GF-D8 (cell line): ENCODE results near the gene CCDC66.
A peak's percentile ranks its signal among the peaks of the same experiment; 100 is the strongest.
"Not testable (repeated sequence)": the region's sequence is repeated elsewhere in the genome, so short reads cannot be mapped to it uniquely, and the experiment has no call there.

ENCODE experiments used
- DNase-seq: peaks from one replicate; lab custom pipeline; 2025; lab: John Stamatoyannopoulos, UW

CCDC66 gene

DNA sequence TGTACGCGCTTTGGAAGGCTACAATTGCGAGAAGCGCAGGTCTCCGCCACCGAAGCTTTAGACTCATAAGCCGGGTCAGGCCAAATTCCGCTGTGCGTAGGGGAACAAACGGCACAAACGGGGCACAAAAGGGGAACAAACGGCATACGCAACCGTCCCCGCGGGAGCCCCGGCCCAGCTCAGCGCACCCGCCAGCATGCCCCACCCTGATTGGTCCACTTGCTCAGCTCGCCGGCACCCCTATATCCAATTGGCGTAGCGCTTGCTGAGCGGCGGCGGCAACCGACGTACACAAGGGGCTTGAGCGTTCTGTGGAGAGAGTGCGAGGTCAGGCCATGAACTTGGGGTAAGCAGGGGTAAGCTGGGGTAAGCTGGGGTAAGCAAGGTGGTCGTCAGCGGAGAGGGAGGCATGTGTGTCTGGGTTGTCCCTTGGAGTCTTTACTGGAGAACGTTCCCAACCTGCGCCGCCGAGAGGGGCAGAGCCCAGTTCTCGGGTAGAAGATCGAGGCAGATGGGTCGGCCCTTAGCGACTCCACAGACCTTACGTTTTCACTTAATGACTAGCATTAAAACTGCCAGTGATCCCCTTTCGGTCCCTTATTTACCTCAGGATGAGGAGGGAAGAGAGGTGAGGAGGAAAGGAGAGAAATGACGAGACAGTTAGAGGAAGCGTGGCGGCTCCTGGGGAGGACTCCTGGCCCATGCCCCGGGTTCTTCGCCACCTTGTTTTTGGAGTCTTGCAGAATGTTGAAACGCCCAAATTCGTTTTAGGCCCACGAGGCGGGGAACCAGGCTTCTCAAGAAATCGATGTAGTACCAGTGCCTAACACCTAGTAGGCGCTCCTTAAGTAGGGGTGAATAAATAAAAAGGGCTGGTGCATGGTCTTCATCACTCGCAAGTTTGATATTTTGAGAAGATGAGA lies at the start of gene CCDC66:
Gene CCDC66, plus strand, starts transcription at position 268 of the 923 bp plus-strand sequence. Its CDS starts 68 bp downstream, at position 336.
- DNase-seq: peak; percentile 81

DNA sequence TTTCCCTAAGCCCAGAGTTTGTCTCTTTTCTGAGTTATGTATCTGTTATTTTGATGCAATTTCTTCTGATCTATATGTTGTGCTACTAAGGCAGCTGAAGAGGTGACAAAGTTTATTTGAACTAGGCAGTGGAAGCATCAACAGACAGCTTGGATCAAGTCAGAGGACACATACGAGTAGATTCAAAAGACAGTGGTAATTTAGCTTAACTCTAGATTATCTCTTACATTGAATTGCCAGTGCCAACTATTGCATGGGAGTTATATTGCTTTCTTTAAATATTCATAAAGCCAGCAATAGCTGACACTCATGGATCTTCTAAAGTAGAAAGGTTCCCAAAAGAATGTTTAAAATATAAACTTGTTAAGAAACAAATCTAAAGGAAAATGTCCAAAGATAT lies 37.3 kb upstream of the CCDC66 start:
- DNase-seq: no peak

DNA sequence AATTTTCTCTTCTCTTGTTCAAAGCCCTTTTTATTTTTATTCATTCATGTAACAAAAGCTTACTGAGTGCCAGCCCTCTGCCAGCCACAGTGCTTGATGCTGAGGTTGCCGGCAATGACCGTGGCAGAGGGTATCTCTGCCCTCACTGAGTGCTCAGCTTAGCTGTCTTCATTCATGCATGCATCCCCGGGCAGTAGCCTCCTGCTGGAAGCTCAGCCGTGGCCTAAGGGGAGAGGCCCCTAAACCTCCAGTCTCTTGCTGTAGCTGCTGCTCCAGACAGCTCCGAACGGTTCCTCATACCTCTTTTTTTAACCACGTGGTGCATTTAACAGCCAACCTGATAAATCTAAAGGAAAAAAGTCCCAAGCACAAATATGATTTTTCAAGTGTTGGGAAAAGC lies 34.6 kb upstream of the CCDC66 start:
- DNase-seq: no peak

DNA sequence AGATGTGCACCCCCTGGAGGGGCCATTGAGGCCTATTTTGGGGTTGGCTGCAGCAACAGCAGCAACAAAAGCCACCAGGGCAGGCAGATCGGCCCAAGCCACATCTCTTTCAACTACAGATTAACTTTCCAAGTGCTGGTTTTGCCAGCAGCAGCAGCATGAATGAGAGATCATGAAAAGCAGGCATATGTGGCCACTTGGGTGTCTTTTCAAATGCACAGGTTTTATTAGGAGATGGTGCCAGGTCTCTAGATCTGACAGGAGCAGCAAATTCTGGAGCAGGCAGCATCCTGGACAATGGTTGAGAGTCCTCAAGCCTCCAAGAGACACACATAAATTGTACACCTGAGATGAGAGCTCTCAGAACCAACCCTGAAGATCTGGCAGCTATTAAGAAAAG lies 31.7 kb upstream of the CCDC66 start:
- no peak for DNase-seq

DNA sequence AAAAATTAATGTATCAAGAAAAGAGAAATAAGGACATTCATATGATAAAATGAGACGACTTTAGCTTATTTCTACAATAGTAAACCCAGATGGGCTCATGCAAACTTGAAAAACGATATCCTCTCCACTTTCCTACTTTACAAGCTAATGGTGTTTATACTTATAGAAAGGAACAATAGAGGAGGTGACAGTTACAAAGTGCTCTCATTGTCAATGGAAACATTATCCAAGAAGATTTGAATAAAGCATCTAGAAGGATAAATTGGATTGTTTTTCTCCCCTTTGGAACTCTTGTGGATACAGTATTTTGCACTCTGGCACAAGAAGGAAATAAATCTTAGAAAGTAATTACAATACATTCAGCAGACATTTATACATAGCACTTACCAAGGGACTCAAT lies 20.2 kb upstream of the CCDC66 start:
- no peak for DNase-seq

DNA sequence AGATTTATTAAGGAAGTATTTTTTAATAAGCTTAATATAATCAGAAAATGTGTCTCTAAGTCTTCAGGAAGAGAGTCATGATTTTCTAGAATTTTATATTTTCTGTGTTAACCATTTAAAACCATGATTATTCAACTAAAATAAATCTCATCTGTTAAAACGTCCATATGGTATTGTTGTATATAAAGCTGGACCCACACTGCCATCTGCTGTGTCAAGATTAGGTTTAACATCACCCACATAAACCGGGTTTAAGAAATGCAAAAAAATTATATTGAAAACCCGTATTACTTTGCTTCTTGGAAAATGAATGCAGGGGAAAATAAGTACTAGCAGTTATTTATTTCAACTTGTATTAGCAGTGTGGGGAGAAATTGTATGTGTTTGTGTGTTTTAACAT lies 9.5 kb upstream of the CCDC66 start:
- DNase-seq: no peak

DNA sequence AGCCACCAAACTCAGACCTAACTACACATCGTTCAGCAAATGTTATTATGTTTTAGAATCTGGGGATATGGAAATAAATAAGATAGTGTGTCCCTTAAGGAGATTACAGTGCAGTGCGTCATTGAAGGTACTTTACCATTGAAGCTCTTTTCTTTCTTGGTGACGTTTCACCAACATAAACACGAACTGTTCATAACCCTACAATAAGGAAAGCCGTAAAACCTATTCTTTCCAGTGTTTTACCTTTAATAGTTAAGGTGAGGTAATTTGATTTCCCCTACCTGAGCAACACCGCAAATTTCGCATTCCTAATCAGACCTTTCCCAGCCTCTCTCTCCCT lies 826 bp downstream of the CCDC66 start:
- DNase-seq: no peak

DNA sequence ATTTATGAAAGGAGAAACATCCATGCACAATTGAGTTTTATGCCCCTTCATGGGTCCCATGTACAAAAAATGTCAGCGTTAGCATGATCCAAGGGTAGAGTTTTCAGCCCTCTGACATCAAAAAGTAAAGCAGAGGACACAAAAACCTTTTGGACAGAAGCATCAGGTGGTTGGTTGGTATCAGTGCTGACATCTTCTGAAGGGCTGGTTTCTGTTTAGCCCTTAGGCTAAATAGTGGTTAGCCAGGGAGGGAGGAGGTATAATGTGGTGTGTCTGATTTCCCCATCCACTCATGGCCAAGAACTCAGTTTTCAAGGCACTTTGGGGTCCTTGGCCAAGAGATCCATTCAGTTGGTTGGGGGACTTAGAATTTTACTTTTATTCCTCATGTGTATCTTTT lies 16.5 kb downstream of the CCDC66 start:
- DNase-seq: no peak

DNA sequence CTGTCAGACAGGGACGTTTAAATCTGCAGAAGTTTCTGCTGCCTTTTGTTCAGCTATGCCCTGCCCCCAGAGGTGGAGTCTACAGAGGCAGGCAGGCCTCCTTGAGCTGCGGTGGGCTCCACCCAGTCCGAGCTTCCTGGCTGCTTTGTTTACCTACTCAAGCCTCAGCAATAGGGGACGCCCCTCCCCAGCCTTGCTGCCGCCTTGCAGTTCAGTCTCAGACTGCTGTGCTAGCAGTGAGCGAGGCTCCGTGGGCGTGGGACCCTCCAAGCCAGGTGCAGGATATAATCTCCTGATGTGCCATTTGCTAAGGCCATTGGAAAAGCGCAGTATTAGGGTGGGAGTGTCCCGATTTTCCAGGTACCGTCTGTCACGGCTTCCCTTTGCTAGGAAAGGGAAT lies 25.0 kb downstream of the CCDC66 start:
- DNase-seq: not testable (repeated sequence)

DNA sequence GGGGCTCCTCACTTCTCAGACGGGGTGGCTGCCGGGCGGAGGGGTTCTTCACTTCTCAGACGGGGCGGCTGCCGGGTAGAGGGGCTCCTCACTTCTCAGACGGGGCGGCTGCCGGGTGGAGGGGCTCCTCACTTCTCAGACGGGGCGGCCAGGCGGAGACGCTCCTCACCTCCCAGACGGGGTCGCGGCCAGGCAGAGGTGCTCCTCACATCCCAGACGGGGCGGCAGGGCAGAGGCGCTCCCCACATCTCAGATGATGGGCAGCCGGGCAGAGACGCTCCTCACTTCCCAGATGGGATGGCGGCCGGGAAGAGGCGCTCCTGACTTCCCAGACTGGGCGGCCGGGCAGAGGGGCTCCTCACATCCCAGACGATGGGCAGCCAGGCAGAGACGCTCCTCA lies 27.3 kb downstream of the CCDC66 start:
- DNase-seq: not testable (repeated sequence)

DNA sequence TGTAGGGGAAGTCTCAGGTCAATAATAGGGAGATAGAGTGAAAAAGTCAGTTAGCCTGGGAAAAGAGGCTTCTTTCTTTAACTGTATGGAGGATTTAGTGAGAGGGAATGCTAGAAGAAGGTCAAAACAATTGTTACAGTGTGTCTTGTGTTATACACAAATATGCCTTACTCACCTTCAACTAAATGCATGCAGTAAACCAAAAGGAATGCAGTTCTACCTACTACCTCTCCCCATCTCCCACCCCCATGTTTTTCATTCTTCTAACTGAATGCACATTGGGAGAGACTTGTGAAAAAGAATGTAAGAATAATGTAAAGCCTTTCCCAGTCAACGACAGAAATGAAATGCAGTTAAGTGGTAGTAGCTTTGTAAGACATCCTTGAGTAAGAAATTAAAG lies 33.8 kb downstream of the CCDC66 start:
- DNase-seq: no peak

DNA sequence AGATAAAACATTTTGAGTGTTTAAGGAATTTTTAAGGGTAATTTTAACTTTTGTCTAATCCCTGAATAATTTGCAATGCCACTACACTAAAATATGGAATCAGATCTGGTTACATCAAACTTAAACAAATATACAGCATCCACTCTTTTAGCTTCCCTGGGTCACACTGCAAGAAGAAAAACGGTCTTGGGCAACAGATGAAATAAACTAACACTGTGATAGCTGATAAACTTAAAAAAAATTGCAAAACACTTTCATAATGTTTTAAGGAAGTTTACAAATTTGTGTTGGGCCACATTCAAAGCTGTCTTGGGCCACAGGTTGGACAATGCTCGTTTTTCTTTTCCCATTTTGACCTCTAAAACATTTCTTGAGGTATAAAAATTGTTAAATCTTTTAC lies 34.3 kb downstream of the CCDC66 start:
- DNase-seq: peak; percentile 76

DNA sequence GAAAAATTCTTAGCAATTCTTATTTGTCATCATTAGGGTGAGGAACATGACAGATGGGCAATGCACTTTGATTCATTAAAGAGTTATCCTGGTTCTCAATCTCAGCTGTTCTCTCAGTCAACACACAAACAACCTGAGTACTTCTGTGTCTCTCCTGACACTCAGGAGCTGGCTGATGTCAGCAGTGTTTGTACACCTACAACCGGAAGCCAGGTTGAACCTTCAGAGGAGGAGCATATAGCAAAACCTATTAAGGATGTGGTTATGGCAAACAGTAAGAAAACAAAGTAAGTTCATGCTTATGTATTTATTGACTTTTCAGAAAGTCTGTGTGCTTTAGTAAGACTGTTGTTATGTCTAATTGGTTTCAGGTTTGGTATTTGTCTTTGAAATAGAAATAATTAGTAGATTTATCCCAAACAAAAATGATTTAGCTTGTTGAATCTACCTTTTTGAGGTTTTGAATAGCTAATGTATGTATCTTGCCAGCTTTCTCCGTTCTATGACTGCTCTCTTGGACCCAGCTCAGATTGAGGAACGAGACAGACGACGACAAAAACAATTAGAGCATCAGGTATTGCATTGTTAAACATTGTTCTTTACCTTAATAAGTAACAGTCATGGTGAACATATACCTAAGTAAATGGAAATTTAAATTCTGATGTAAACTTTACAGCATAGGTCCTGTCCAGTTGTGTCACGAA lies 36.6 kb downstream of the CCDC66 start:
- DNase-seq: no peak

DNA sequence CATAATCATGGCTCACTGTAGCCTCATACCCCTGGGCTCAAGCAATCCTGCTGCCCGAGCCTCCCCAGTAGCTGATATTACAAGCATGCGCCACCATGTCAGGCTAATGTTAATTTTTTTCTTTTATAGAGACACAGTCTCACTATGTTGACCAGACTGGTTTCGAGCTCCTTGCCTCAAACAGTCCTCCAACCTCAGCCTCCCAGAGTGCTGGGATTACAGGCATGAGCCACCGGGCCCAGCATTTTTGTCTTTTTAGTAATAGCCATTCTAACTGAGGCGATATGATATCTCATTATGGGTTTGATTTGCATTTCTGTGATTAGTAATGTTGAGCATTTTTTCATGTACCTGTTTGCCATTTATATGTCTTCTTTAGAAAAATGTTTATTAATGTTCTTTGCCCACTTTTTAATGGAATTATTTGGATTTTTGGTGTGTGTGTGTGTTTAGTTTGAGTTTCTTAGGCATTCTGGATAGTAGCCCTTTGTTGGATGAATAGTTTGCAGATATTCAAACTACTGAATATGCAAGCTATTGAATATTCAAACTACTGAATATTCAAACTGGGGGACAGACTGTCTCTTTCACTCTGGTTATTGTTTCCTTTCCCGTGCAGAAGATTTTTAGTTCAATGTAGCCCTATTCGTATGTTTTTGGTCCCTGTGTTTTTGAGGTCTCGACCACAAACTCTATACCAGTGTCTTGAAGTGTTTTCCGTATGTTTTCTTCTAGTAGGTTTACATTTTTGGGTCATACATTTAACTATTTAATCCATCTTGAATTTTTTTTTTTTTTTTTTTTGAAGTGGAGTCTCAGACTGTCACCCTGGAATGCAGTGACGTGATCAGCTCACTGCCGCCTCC lies 39.2 kb downstream of the CCDC66 start:
- no peak for DNase-seq

DNA sequence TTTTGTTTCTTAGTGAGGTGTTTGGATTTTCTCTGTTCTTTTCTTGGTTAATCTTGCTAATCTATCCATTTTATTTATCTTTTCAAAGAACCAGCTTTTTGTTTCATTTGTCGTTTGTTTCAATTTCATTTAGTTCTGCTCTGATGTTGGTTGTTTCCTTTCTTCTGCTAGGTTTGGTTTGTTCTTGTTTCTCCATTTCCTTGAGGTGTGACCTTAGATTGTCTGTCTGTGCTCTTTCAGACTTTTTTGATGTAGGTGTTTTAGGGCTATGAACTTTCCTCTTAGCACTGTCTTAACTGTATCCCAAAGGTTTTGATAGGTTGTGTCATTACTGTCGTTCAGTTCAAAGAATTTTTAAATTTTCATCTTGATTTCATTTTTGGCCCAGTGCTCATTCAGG lies 51.5 kb downstream of the CCDC66 start:
- DNase-seq: not testable (repeated sequence)

DNA sequence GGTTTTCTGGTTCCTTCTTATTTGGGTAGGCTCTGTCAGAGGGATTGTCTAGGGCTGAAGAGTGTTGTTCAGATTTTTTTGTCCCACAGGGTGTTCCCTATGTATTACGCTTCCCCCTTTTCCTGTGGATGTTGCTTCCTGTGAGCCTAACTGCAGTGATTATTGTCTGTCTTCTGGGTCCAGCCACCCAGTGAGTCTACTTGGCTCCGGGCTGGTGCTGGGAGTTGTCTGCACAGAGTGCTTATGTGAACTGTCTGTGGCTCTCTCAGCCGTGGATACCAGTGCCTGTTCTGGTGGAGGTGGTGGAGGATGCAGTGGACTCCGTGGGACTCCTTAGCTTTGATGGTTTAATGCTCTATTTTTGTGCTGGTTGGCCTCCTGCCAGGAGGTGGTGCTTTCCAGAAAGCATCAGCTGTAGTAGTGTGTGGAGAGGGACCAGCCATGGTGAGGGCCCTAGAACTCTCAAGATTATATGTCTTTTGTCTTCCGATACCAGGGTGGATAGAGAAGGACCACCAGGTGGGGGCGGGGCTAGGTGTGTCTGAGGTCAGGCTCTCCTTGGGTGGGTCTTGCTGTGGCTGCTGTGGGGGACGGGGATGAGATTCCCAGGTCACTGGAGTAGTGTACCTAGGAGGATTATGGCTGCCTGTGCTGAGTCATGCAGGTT lies 53.8 kb downstream of the CCDC66 start:
- DNase-seq: no peak

DNA sequence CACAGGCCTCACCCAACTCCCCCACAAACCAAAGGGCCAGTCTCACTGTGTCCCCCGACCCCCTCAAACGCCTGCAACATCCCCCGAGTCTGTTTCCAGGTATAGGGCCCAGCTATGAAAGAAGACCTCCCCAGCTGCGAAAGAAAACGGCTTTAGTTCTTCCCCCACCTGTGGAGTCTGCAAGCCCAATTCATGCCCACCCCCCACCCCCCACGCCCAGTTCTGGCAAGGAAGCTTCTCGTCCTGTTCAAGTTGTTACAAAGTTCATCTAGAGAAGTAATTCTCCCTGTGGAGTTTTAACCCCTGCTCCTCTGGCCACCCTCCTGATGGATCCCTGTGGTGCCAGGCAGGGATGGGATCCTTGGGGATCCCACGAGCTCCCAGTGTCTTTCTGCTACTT lies 54.4 kb downstream of the CCDC66 start:
- no peak for DNase-seq

DNA sequence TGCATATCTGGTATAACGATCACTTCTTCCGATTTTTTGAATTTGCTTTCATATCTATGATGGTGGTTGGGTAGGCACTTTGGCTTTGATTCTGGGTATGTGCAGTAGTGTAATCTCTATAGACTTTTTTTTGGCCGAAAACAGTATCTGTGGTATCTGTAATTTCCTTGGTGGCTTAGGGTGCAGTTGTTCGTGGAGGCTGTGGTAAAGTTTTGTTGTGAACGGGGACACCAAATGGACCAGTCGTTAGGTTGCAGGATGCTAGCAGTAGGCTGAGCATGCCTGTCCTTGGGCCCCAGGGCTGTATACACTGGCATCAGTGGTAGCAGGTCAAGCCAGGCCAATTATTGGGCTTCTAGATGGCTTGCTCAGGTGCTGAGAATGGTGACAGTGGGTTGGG lies 55.2 kb downstream of the CCDC66 start:
- DNase-seq: no peak

DNA sequence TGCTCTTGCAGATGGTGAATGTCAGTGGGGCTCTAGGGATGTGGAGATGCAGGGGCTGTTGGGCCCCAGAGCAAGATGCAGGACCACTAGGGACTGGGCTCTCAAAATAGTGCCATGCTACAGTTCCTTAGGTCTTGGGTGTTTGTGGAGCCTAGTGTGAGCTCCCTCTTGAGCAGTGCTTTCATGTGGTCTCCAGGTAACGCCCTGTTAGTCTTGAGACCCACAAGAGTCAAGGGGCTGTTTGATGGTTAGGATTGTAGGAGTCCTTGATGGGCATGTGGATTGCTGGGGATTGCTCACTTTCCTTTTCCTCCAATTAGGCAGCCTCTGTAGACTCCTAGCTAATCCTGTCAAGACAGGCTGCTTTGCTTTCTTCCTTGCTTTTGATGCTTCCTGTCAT lies 56.0 kb downstream of the CCDC66 start:
- DNase-seq: no peak

DNA sequence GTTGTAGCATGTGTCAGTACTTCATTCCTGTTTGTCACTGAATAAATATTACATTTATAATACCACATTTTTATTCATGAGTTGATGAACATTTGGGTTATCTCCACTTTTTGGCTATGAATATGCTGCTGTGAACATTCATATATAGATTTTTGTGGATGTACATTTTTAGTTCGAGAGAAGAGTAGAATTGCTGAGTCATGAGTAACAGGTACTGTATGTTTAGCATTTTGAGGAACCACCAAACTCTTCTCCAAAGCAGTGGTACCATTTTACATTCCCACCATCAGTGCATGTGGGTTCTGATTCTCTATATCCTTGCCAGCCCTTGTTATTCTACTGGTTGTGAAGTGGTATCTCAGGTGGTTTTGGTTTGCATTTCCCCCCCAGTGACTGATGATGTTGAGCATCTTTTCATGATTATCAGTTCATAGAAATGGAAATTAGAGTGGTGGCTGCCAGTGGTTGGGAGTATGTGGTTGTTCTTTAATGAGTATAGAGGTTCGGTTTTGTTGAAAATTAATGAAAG lies 59.6 kb downstream of the CCDC66 start:
- DNase-seq: no peak

DNA sequence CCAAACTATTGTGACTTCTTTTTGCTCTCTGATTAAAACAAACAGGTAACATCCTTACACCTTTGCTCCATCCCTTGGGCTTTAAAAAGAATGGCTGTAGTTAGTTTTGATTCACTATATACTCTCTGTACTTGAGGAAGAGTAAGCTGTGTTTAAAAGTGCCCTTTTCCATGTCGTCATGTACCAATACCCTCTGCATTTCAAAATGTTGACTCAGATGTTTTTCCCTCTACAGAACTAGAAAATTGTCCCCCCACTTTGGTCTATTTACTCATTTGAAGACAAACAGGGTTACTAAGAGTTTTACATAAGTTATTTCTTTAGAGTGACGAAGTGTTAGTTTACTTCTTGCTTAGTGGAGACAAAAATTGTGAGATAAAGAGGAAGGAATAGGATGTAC lies 63.4 kb downstream of the CCDC66 start:
- no peak for DNase-seq

DNA sequence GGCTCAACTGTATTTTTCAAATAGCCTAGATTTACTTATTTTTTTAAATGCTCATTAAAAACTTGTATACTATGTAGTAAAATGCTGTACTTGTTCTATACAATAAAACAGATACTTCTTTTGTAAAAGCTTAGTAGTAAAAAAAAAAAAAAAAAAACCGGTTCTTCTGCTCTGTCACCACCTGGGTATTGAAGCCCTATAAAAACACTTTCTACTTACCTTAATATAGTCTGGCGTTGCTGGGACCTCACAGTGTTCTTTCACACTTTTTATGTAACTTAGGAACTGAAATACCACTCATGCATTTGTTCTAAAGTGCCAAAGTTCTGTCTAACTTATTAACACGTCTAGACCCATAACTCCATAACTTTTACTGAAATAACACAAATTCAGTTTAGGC lies 64.7 kb downstream of the CCDC66 start:
- DNase-seq: no peak
